NCI-H1105 (cell line): ENCODE data around the gene MTHFSD.

Experiments
- DNase-seq: peaks from one replicate; lab custom pipeline; 2025; lab: John Stamatoyannopoulos, UW

The MTHFSD gene

GRCh38 chr16:86530251-86531190 is 24.5 kb downstream of the MTHFSD start:
- DNase-seq, result no peak

- DNase-seq, result no peak
Observed at GRCh38 chr16:86529160-86529559, 25.9 kb downstream of the MTHFSD start.

- no peak for DNase-seq
Observed at GRCh38 chr16:86528061-86528929, 26.7 kb downstream of the MTHFSD start.

GRCh38 chr16:86527366-86527765 is 27.7 kb downstream of the MTHFSD start:
- DNase-seq, result no peak

GRCh38 chr16:86525696-86526095 is 29.3 kb downstream of the MTHFSD start:
- no peak for DNase-seq

- DNase-seq, result no peak
Observed at GRCh38 chr16:86524029-86524428, 31.0 kb downstream of the MTHFSD start.

- no peak for DNase-seq
Observed at GRCh38 chr16:86523166-86523740, 31.8 kb downstream of the MTHFSD start.

- DNase-seq, result no peak
Observed at GRCh38 chr16:86522634-86523033, 32.4 kb downstream of the MTHFSD start.

GRCh38 chr16:86521236-86522197 is 33.5 kb downstream of the MTHFSD start:
- no peak for DNase-seq

GRCh38 chr16:86520317-86521210 is 34.5 kb downstream of the MTHFSD start:
- DNase-seq, result no peak

GRCh38 chr16:86519649-86520316 is 35.3 kb downstream of the MTHFSD start:
- peak; percentile 16 for DNase-seq

- no peak for DNase-seq
Observed at GRCh38 chr16:86519007-86519648, 35.9 kb downstream of the MTHFSD start.

GRCh38 chr16:86517652-86518258 is 37.3 kb downstream of the MTHFSD start:
- DNase-seq, result peak; percentile 24

- DNase-seq, result no peak
Observed at GRCh38 chr16:86517033-86517432, 38.0 kb downstream of the MTHFSD start.

GRCh38 chr16:86516623-86517003 is 38.4 kb downstream of the MTHFSD start:
- DNase-seq, result no peak

- DNase-seq, result no peak
Observed at GRCh38 chr16:86515777-86516622, 39.0 kb downstream of the MTHFSD start.

- no peak for DNase-seq
Observed at GRCh38 chr16:86515413-86515776, 39.6 kb downstream of the MTHFSD start.
